SU-DHL-6 (cell line): ENCODE measurements around the gene NFATC2IP.

Source experiments
- H2AFZ ChIP-seq: fragments of 200-600 bp; sonication (generic); 2 replicates; pipeline ENCODE4 v1.6.1; 2014; ENCODE audit warnings: low read depth, mild to moderate bottlenecking, moderate library complexity, mixed read lengths, antibody characterized with exemption, low read length; ENCODE audit not compliant: severe bottlenecking
- H3F3A ChIP-seq: fragments of 200-600 bp; shearing (Covaris generic); 2 replicates; pipeline ENCODE4 v1.6.0; 2016; ENCODE audit warnings: antibody characterized with exemption, mild to moderate bottlenecking; ENCODE audit not compliant: insufficient read depth
- H3K27ac ChIP-seq: fragments of 200-600 bp; sonication (generic); 2 replicates; pipeline ENCODE4 v1.5.1; 2016; ENCODE audit warnings: low read depth, mild to moderate bottlenecking, low read length, moderate library complexity, mixed read lengths
- H3K27me3 ChIP-seq: fragments of 200-600 bp; sonication (generic), shearing (Covaris generic); 2 replicates; pipeline ENCODE4 v1.6.0; 2014; ENCODE audit warnings: mild to moderate bottlenecking, low read length
- H3K36me3 ChIP-seq: fragments of 200-600 bp; sonication (generic); 2 replicates; pipeline ENCODE4 v1.6.1; 2014; ENCODE audit warnings: mild to moderate bottlenecking, low read length, mixed read lengths
- H3K4me2 ChIP-seq: fragments of 300-600, 200-600 bp; shearing (Covaris generic), sonication (generic); 2 replicates; pipeline ENCODE4 v1.6.0; 2014; ENCODE audit warnings: low read length, low read depth, mild to moderate bottlenecking; ENCODE audit not compliant: poor library complexity, severe bottlenecking
- H3K4me3 ChIP-seq: fragments of 200-600 bp; sonication (generic); 2 replicates; pipeline ENCODE4 v1.5.1; 2014; ENCODE audit warnings: antibody characterized with exemption, low read length, mild to moderate bottlenecking, mixed read lengths; ENCODE audit not compliant: insufficient read depth, poor library complexity, severe bottlenecking
- H3K79me2 ChIP-seq: fragments of 200-600 bp; sonication (generic); 2 replicates; pipeline ENCODE4 v1.6.1; 2014; ENCODE audit warnings: mild to moderate bottlenecking, low read length, moderate library complexity; ENCODE audit not compliant: insufficient read depth
- H3K9ac ChIP-seq: fragments of 200-600 bp; sonication (generic); 2 replicates; pipeline ENCODE4 v1.7.0; 2014; ENCODE audit warnings: mild to moderate bottlenecking, low read length
- H3K9me2 ChIP-seq: fragments of 200-600 bp; sonication (generic); replicated peaks from 2 replicates; pipeline ENCODE4 v1.6.1; 2014; ENCODE audit warnings: low read length; ENCODE audit not compliant: insufficient read depth
- H3K9me3 ChIP-seq: fragments of 200-600 bp; sonication (generic); 2 replicates; pipeline ENCODE4 v1.6.1; 2014; ENCODE audit warnings: low read length, mixed read lengths; ENCODE audit not compliant: insufficient read depth
- H4K20me1 ChIP-seq: fragments of 200-600 bp; sonication (generic); 2 replicates; pipeline ENCODE4 v1.6.1; 2014; ENCODE audit warnings: low read depth, mild to moderate bottlenecking, antibody characterized with exemption, low read length, moderate library complexity, mixed read lengths
- CTCF ChIP-seq: fragments of 200-600 bp; sonication (generic); IDR thresholded peaks from one replicate; pipeline ENCODE4 v1.5.1; 2017; ENCODE audit warnings: antibody characterized with exemption, mild to moderate bottlenecking, low read length, moderate library complexity; ENCODE audit not compliant: insufficient read depth, poor library complexity, severe bottlenecking
- EZH2phosphoT487 ChIP-seq: fragments of 200-600 bp; sonication (generic), shearing (Covaris generic); conservative IDR thresholded peaks from 2 replicates; pipeline ENCODE4 v1.6.1; 2018; ENCODE audit warnings: mild to moderate bottlenecking, antibody characterized with exemption, low read length, moderate library complexity, mixed read lengths

The NFATC2IP gene

GRCh38 chr16:28950648-28951409 is at the start of gene NFATC2IP:
Gene NFATC2IP (plus strand): TSS chr16:28950937. CDS start chr16:28951012, 75 bp downstream.
- Histone ChIP-seq H3K79me2 (peaks cover 26% of the 10 kb centered on the region), H3F3A (peaks cover 6% of the 10 kb centered on the region; the same call in 1 of the 2 replicates), H3K27me3 (no peaks in the 10 kb centered on the region), H3K9ac (peak within 1 kb of the TSS; percentile 98), H3K36me3 (peaks cover 6% of the 10 kb centered on the region; the same call in 1 of the 2 replicates), H3K4me2 (peak within 1 kb of the TSS; percentile 97), H3K27ac (peak within 1 kb of the TSS; percentile 50), H4K20me1 (no peaks in the 10 kb centered on the region; the same call in 1 of the 2 replicates), H2AFZ (peak within 1 kb of the TSS; percentile 98), H3K4me3 (peak within 1 kb of the TSS; percentile 98), H3K9me3 (no peaks in the 10 kb centered on the region), H3K9me2 (no peaks in the 10 kb centered on the region)
- TF ChIP-seq EZH2phosphoT487 (no peak), CTCF (no peak)

- TF ChIP-seq EZH2phosphoT487: no peak
- TF ChIP-seq CTCF: no peak
Measured at GRCh38 chr16:28901862-28902261, 48.9 kb upstream of the NFATC2IP start.

GRCh38 chr16:28902909-28903308 is 47.8 kb upstream of the NFATC2IP start:
- Histone ChIP-seq H3K27me3 (no peaks in the 10 kb centered on the region), H3K27ac (no peak overlapping the region), H4K20me1 (no peaks in the 10 kb centered on the region), H2AFZ (no peak overlapping the region), H3K4me3 (no peak overlapping the region), H3K36me3 (no peaks in the 10 kb centered on the region), H3K9me3 (no peaks in the 10 kb centered on the region), H3K4me2 (no peak overlapping the region), H3K9me2 (no peaks in the 10 kb centered on the region), H3F3A (no peaks in the 10 kb centered on the region), H3K9ac (no peak overlapping the region), H3K79me2 (no peaks in the 10 kb centered on the region)
- TF ChIP-seq EZH2phosphoT487: no peak
- TF ChIP-seq CTCF: no peak

More at GRCh38 chr16:28901862-28902261, 48.9 kb upstream of the NFATC2IP start:
- H3K9ac ChIP-seq: no peak overlapping the region
- H3F3A ChIP-seq: no peaks in the 10 kb centered on the region
- no peak overlapping the region for H3K4me2 ChIP-seq
- H3K4me3 ChIP-seq: no peak overlapping the region
- H4K20me1 ChIP-seq: no peaks in the 10 kb centered on the region
- no peak overlapping the region for H2AFZ ChIP-seq
- H3K27ac ChIP-seq: no peak overlapping the region
- H3K79me2 ChIP-seq: no peaks in the 10 kb centered on the region
- no peaks in the 10 kb centered on the region for H3K27me3 ChIP-seq
- no peaks in the 10 kb centered on the region for H3K9me3 ChIP-seq
- no peaks in the 10 kb centered on the region for H3K36me3 ChIP-seq
- no peaks in the 10 kb centered on the region for H3K9me2 ChIP-seq
